K562 (cell line): ENCODE measurements around the gene LPGAT1.

Source experiments
- EP300 ChIP-seq: IDR thresholded peaks from 2 replicates; pipeline ENCODE4 v1.6.1; 2012; ENCODE audit warnings: low read length, improper control_type of control experiment
- ERF ChIP-seq: fragments of 450-650 bp; formaldehyde crosslinking; IDR thresholded peaks from 2 replicates; pipeline ENCODE4 v1.4.0; 2020; ENCODE audit warnings: mild to moderate bottlenecking, mixed read lengths
- TBL1XR1 ChIP-seq, 2 experiments: IDR thresholded peaks; 2 replicates each; pipeline ENCODE4 v1.6.1; 2012; ENCODE audit warnings: improper control_type of control experiment in 2 of 2, low read length in 2 of 2, mild to moderate bottlenecking in 1 of 2
- ZNF274 ChIP-seq: IDR thresholded peaks from 2 replicates; pipeline ENCODE4 v1.6.1; 2011; ENCODE audit warnings: low read depth, mild to moderate bottlenecking, low read length, moderate library complexity, borderline replicate concordance
- TF ChIP-seq, protein P1 (sequence below), 3 experiments: IDR thresholded peaks in 2 of 3; conservative IDR thresholded peaks in 1 of 3; 2 replicates each; pipeline ENCODE4 v1.5.1; 2011 to 2012; ENCODE audit warnings: low read length in 3 of 3, mild to moderate bottlenecking in 3 of 3, control low read depth in 2 of 3, improper control_type of control experiment in 1 of 3, inconsistent platforms in 1 of 3, low read depth in 1 of 3, mixed read lengths in 1 of 3, moderate library complexity in 1 of 3; ENCODE audit not compliant: insufficient read depth in 2 of 3

DNA sequence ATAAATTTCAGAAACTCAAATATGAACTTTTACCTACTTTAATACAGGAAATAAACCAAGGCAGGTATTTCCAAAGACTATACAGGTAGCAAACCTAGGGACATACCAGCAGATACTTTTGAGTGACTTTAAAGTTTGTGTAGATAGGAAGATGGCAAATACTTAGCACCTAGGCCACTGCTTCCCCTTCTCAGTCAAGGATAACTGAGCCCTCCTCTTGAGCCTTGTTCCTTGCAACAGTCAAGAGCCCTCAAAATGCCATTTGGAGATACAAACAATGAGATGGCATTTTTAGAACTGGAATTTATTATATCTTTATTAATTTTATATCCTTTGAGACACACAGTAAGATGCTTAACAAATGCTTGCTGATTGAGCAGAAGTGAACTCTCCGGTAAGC is 65.9 kb downstream of the LPGAT1 start:
- no peak for TF ChIP-seq EP300
- TF ChIP-seq ERF (CRISPR knock-in tag) = no peak
- TF ChIP-seq TBL1XR1 (IDR thresholded peaks at IDR 0.05; ENCODE audit: low read length in 2 of 2) = no peak
- TF ChIP-seq, protein P1, sequence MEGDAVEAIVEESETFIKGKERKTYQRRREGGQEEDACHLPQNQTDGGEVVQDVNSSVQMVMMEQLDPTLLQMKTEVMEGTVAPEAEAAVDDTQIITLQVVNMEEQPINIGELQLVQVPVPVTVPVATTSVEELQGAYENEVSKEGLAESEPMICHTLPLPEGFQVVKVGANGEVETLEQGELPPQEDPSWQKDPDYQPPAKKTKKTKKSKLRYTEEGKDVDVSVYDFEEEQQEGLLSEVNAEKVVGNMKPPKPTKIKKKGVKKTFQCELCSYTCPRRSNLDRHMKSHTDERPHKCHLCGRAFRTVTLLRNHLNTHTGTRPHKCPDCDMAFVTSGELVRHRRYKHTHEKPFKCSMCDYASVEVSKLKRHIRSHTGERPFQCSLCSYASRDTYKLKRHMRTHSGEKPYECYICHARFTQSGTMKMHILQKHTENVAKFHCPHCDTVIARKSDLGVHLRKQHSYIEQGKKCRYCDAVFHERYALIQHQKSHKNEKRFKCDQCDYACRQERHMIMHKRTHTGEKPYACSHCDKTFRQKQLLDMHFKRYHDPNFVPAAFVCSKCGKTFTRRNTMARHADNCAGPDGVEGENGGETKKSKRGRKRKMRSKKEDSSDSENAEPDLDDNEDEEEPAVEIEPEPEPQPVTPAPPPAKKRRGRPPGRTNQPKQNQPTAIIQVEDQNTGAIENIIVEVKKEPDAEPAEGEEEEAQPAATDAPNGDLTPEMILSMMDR (IDR thresholded peaks at IDR 0.05 in 2 of 3, conservative IDR thresholded peaks at IDR 0.05 in 1 of 3; ENCODE audit: insufficient read depth in 2 of 3, low read depth in 1 of 3, low read length in 3 of 3) = no peak
- TF ChIP-seq ZNF274 = no peak
